ENCODE results near the gene PNO1. TPM values are rescaled to one million over a fixed set of nuclear protein-coding genes. Genes with fewer than 3 reads are reported as not detected.

The PNO1 gene
- total and polyA plus RNA-seq, 10 of the 15 experiments (the other 5 are each of a cell fraction or from before 2014, with no cell fraction given), result 9.7 to 60.2 (median 30.3) TPM

DNA sequence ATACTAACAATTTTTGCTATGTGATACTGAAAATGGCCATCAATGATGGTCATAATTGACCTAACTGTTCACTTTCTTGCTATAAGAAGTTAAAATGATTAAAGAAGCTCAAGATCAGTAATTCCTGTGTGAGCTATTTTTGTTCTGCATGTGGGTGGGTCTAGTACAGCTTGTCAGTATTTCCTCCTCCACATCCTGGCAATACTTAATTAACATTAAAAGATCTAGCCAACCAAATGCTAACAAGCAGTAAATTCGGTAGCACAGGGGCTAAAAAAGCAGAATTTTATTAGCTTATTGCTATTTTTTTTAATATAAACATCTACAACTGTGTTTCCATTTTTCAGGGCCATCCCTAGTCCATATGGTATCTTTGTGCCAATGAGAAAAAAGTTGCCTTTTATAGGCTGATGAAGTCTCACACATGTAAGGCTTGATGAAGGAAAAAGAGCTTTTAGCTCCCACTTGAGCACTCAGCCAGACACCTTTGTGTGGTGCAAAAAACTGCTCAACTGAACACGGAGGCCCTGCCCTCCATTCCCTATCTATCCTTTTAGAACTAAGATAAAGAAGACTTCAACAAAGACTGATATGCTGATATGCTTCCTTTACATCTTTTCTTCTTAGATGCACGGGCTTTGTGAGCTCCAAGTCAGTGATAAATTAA is 4.9 kb upstream of the PNO1 start:
- ChIA-PET POLR2A (interaction anchor here (0.6 to 1.0 kb wide), 4 partner anchors 38 to 165 kb away, joined by 3 to 7 read pairs (median 6); no protein-coding TSS in a partner anchor), SMC1A (ENCODE audit: uncharacterized antibody, unreplicated experiment) (interaction anchor here (0.6 to 1.3 kb wide), 11 partner anchors 8 to 310 kb away, joined by 3 to 8 read pairs (median 3); no protein-coding TSS in a partner anchor), CTCF (interaction anchor here (0.9 to 1.9 kb wide), 9 partner anchors 17 to 99 kb away, joined by 3 to 9 read pairs (median 4); no protein-coding TSS in a partner anchor), RAD21 (ENCODE audit: unreplicated experiment) (interaction anchor here (0.7 to 0.8 kb wide), 3 partner anchors 67 to 1199 kb away, joined by 3 read pairs; no protein-coding TSS in a partner anchor)
- ATAC-seq (no peak), DNase-seq (ENCODE audit: low read depth, low spot score) (no peak), FAIRE-seq (no peak)
- H3K36me3 ChIP-seq (ENCODE audit: control insufficient read depth in 2 of 2, insufficient read depth in 2 of 2, low read length in 1 of 2), result no peaks in the 10 kb centered on the region
- H3K4me2 ChIP-seq (ENCODE audit: control insufficient read depth, insufficient read depth), result no peak overlapping the region
- H2AFZ ChIP-seq (ENCODE audit: control insufficient read depth, low read depth, low read length), result no peak overlapping the region
- H3K27me3 ChIP-seq (replicated peaks in 1 of 2; ENCODE audit: control insufficient read depth in 2 of 2, insufficient read depth in 2 of 2, low read length in 1 of 2), result no peaks in the 10 kb centered on the region
- H3K4me3 ChIP-seq, result no peak overlapping the region
- TF ChIP-seq HSF1 (IDR thresholded peaks at IDR 0.05; ENCODE audit: low read depth, low read length) (no peak), BCL11A (IDR thresholded peaks at IDR 0.05; ENCODE audit: low read depth, low read length) (no peak), ZNF207 (IDR thresholded peaks at IDR 0.05; ENCODE audit: borderline replicate concordance) (no peak), HDAC2 (IDR thresholded peaks at IDR 0.05) (no peak), BMI1 (IDR thresholded peaks at IDR 0.05; ENCODE audit: borderline replicate concordance) (no peak)
- TF ChIP-seq, protein P1, sequence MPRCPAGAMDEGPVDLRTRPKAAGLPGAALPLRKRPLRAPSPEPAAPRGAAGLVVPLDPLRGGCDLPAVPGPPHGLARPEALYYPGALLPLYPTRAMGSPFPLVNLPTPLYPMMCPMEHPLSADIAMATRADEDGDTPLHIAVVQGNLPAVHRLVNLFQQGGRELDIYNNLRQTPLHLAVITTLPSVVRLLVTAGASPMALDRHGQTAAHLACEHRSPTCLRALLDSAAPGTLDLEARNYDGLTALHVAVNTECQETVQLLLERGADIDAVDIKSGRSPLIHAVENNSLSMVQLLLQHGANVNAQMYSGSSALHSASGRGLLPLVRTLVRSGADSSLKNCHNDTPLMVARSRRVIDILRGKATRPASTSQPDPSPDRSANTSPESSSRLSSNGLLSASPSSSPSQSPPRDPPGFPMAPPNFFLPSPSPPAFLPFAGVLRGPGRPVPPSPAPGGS (IDR thresholded peaks at IDR 0.05; ENCODE audit: borderline replicate concordance, insufficient read depth, low read depth, low read length, poor library complexity, severe bottlenecking), result no peak
- WGBS (ENCODE audit: insufficient coverage, insufficient replicate concordance, low lambda C conversion rate, missing lambda C conversion rate), result 69% methylated on average over 3 of the region's 3 CpGs
- in situ Hi-C loops (cut with MboI), result no loop called here
- no peak overlapping the region for H3K9ac ChIP-seq (ENCODE audit: control insufficient read depth, insufficient read depth, low read length)
- H3K4me1 ChIP-seq (ENCODE audit: control insufficient read depth, insufficient read depth, low read length), result peaks cover 6% of the 10 kb centered on the region
- intact Hi-C loops (cut with micrococcal nuclease; ENCODE audit: unreplicated experiment), result no loop called here
- H3K9me3 ChIP-seq (replicated peaks; ENCODE audit: control insufficient read depth, insufficient read depth, low read length), result no peaks in the 10 kb centered on the region
- no peak overlapping the region for H3K27ac ChIP-seq (ENCODE audit: control insufficient read depth, insufficient read depth)
- no TSS peak for BruUV-seq (replicated peaks)
- H3K79me2 ChIP-seq (ENCODE audit: control insufficient read depth, insufficient read depth, low read length), result peaks cover 17% of the 10 kb centered on the region
- no peaks in the 10 kb centered on the region for H4K20me1 ChIP-seq (ENCODE audit: control insufficient read depth, insufficient read depth)

Data from GM12878 (cell line).